Measurements from ENCODE around the gene SOAT1.

SOAT1 gene

GRCh38 chr1:179318491-179318890 is 24.9 kb downstream of the SOAT1 start:
- Histone ChIP-seq H2AFZ (ENCODE audit: low read length) (no peak overlapping the region), H2AK5ac (ENCODE audit: low read depth, low read length) (no peak overlapping the region), H3K4me3 (ENCODE audit: low read length in 2 of 2) (no peak overlapping the region), H4K91ac (ENCODE audit: low read depth, low read length, poor library complexity) (no peak overlapping the region), H3K27ac (replicated peaks; ENCODE audit: low read length) (no peak overlapping the region), H3K9ac (ENCODE audit: low read depth, low read length, poor library complexity) (no peak overlapping the region), H3K14ac (ENCODE audit: low read length) (no peak overlapping the region), H3K4me2 (ENCODE audit: insufficient read depth, low read length, poor library complexity, severe bottlenecking) (no peak overlapping the region), H3K4ac (ENCODE audit: low read length) (no peak overlapping the region), H3K23ac (ENCODE audit: low read depth, low read length, poor library complexity) (no peak overlapping the region), H3K27me3 (ENCODE audit: control insufficient read depth in 3 of 3, insufficient read depth in 3 of 3, low read depth in 1 of 3, low read length in 3 of 3) (no peaks in the 10 kb centered on the region), H2BK15ac (ENCODE audit: low read length) (no peak overlapping the region), H3K36me3 (replicated peaks in 1 of 2; ENCODE audit: control insufficient read depth in 2 of 2, insufficient read depth in 2 of 2, low read length in 2 of 2) (peaks cover 0 to 46% of the 10 kb centered on the region in 2 donors), H3K79me1 (ENCODE audit: low read depth, low read length) (peaks cover 1% of the 10 kb centered on the region), H3K9me3 (replicated peaks in 1 of 2; ENCODE audit: control insufficient read depth in 2 of 2, insufficient read depth in 1 of 2, low read depth in 1 of 2, low read length in 2 of 2) (peaks cover 0 to 20% of the 10 kb centered on the region in 2 donors), H4K8ac (ENCODE audit: low read depth, low read length) (no peak overlapping the region), H2BK120ac (ENCODE audit: low read depth, low read length) (no peak overlapping the region), H2BK12ac (ENCODE audit: low read length) (no peak overlapping the region), H2BK5ac (ENCODE audit: low read length) (no peak overlapping the region), H3K18ac (ENCODE audit: low read length) (no peak overlapping the region), H3K4me1 (ENCODE audit: control insufficient read depth in 2 of 2, insufficient read depth in 1 of 2, low read depth in 1 of 2, low read length in 2 of 2) (peaks cover 0 to 8% of the 10 kb centered on the region in 2 donors)
- no CpG with 5 or more reads among the region's 5 CpGs for WGBS, 2 donors (ENCODE audit: extremely low coverage in 2 of 2, insufficient read length in 2 of 2, insufficient replicate concordance in 1 of 2)
- no peak for DNase-seq (ENCODE audit: low spot score)

GRCh38 chr1:179321533-179322216 is 28.1 kb downstream of the SOAT1 start:
- Histone ChIP-seq H3K9me3 (replicated peaks in 1 of 2; ENCODE audit: control insufficient read depth in 2 of 2, insufficient read depth in 1 of 2, low read depth in 1 of 2, low read length in 2 of 2) (peaks cover 0 to 20% of the 10 kb centered on the region in 2 donors), H3K79me1 (ENCODE audit: low read depth, low read length) (no peaks in the 10 kb centered on the region), H3K14ac (ENCODE audit: low read length) (no peak overlapping the region), H2BK12ac (ENCODE audit: low read length) (no peak overlapping the region), H3K4me2 (ENCODE audit: insufficient read depth, low read length, poor library complexity, severe bottlenecking) (no peak overlapping the region), H4K8ac (ENCODE audit: low read depth, low read length) (no peak overlapping the region), H3K27ac (replicated peaks; ENCODE audit: low read length) (no peak overlapping the region), H3K9ac (ENCODE audit: low read depth, low read length, poor library complexity) (no peak overlapping the region), H3K4me3 (ENCODE audit: low read length in 2 of 2) (no peak overlapping the region), H3K27me3 (ENCODE audit: control insufficient read depth in 3 of 3, insufficient read depth in 3 of 3, low read depth in 1 of 3, low read length in 3 of 3) (no peaks in the 10 kb centered on the region), H3K23ac (ENCODE audit: low read depth, low read length, poor library complexity) (no peak overlapping the region), H3K36me3 (replicated peaks in 1 of 2; ENCODE audit: control insufficient read depth in 2 of 2, insufficient read depth in 2 of 2, low read length in 2 of 2) (peaks cover 0 to 60% of the 10 kb centered on the region in 2 donors), H3K4ac (ENCODE audit: low read length) (no peak overlapping the region), H2AK5ac (ENCODE audit: low read depth, low read length) (no peak overlapping the region), H2BK120ac (ENCODE audit: low read depth, low read length) (no peak overlapping the region), H3K18ac (ENCODE audit: low read length) (no peak overlapping the region), H2BK5ac (ENCODE audit: low read length) (no peak overlapping the region), H4K91ac (ENCODE audit: low read depth, low read length, poor library complexity) (no peak overlapping the region), H2BK15ac (ENCODE audit: low read length) (no peak overlapping the region), H2AFZ (ENCODE audit: low read length) (no peak overlapping the region), H3K4me1 (ENCODE audit: control insufficient read depth in 2 of 2, insufficient read depth in 1 of 2, low read depth in 1 of 2, low read length in 2 of 2) (peaks cover 0 to 8% of the 10 kb centered on the region in 2 donors)
- DNase-seq (ENCODE audit: low spot score): no peak
- WGBS, 2 donors (ENCODE audit: extremely low coverage in 2 of 2, insufficient read length in 2 of 2, insufficient replicate concordance in 1 of 2): no CpG with 5 or more reads among the region's 5 CpGs

- WGBS, 2 donors (ENCODE audit: extremely low coverage in 2 of 2, insufficient read length in 2 of 2, insufficient replicate concordance in 1 of 2): no CpG with 5 or more reads among the region's 3 CpGs
- no peak overlapping the region for H2BK5ac ChIP-seq (ENCODE audit: low read length)
- H2AFZ ChIP-seq (ENCODE audit: low read length): no peak overlapping the region
- no peak overlapping the region for H2BK12ac ChIP-seq (ENCODE audit: low read length)
- H4K91ac ChIP-seq (ENCODE audit: low read depth, low read length, poor library complexity): no peak overlapping the region
- H3K4me2 ChIP-seq (ENCODE audit: insufficient read depth, low read length, poor library complexity, severe bottlenecking): no peak overlapping the region
- H2BK120ac ChIP-seq (ENCODE audit: low read depth, low read length): no peak overlapping the region
- no peaks in the 10 kb centered on the region for H3K27me3 ChIP-seq (ENCODE audit: control insufficient read depth in 3 of 3, insufficient read depth in 3 of 3, low read depth in 1 of 3, low read length in 3 of 3)
- no peak overlapping the region for H4K8ac ChIP-seq (ENCODE audit: low read depth, low read length)
- no peak overlapping the region for H3K4ac ChIP-seq (ENCODE audit: low read length)
- H3K27ac ChIP-seq (replicated peaks; ENCODE audit: low read length): no peak overlapping the region
- no peak overlapping the region for H3K9ac ChIP-seq (ENCODE audit: low read depth, low read length, poor library complexity)
- H3K23ac ChIP-seq (ENCODE audit: low read depth, low read length, poor library complexity): no peak overlapping the region
- H3K4me3 ChIP-seq (ENCODE audit: low read length in 2 of 2): no peak overlapping the region
- DNase-seq (ENCODE audit: low spot score): no peak
- no peak overlapping the region for H2AK5ac ChIP-seq (ENCODE audit: low read depth, low read length)
- no peaks in the 10 kb centered on the region for H3K79me1 ChIP-seq (ENCODE audit: low read depth, low read length)
- peaks cover 0 to 8% of the 10 kb centered on the region in 2 donors for H3K4me1 ChIP-seq (ENCODE audit: control insufficient read depth in 2 of 2, insufficient read depth in 1 of 2, low read depth in 1 of 2, low read length in 2 of 2)
- peaks cover 0 to 18% of the 10 kb centered on the region in 2 donors for H3K9me3 ChIP-seq (replicated peaks in 1 of 2; ENCODE audit: control insufficient read depth in 2 of 2, insufficient read depth in 1 of 2, low read depth in 1 of 2, low read length in 2 of 2)
- H3K36me3 ChIP-seq (replicated peaks in 1 of 2; ENCODE audit: control insufficient read depth in 2 of 2, insufficient read depth in 2 of 2, low read length in 2 of 2): peaks cover 0 to 66% of the 10 kb centered on the region in 2 donors
- H3K18ac ChIP-seq (ENCODE audit: low read length): no peak overlapping the region
- H2BK15ac ChIP-seq (ENCODE audit: low read length): no peak overlapping the region
- H3K14ac ChIP-seq (ENCODE audit: low read length): no peak overlapping the region
Observed at GRCh38 chr1:179322557-179322956, 29.0 kb downstream of the SOAT1 start.

- no peak for DNase-seq (ENCODE audit: low spot score)
- peaks cover 0 to 15% of the 10 kb centered on the region in 2 donors for H3K9me3 ChIP-seq (replicated peaks in 1 of 2; ENCODE audit: control insufficient read depth in 2 of 2, insufficient read depth in 1 of 2, low read depth in 1 of 2, low read length in 2 of 2)
- H3K4me2 ChIP-seq (ENCODE audit: insufficient read depth, low read length, poor library complexity, severe bottlenecking): no peak overlapping the region
- no peak overlapping the region for H2AFZ ChIP-seq (ENCODE audit: low read length)
- WGBS, 2 donors (ENCODE audit: extremely low coverage in 2 of 2, insufficient read length in 2 of 2, insufficient replicate concordance in 1 of 2): no CpG with 5 or more reads among the region's 4 CpGs
- H2BK5ac ChIP-seq (ENCODE audit: low read length): no peak overlapping the region
- H3K14ac ChIP-seq (ENCODE audit: low read length): no peak overlapping the region
- H3K23ac ChIP-seq (ENCODE audit: low read depth, low read length, poor library complexity): no peak overlapping the region
- no peak overlapping the region for H3K4me3 ChIP-seq (ENCODE audit: low read length in 2 of 2)
- H2BK120ac ChIP-seq (ENCODE audit: low read depth, low read length): no peak overlapping the region
- no peak overlapping the region for H4K91ac ChIP-seq (ENCODE audit: low read depth, low read length, poor library complexity)
- no peak overlapping the region for H3K4ac ChIP-seq (ENCODE audit: low read length)
- no peak overlapping the region for H2BK15ac ChIP-seq (ENCODE audit: low read length)
- H3K9ac ChIP-seq (ENCODE audit: low read depth, low read length, poor library complexity): no peak overlapping the region
- H3K79me1 ChIP-seq (ENCODE audit: low read depth, low read length): no peaks in the 10 kb centered on the region
- peaks cover 0 to 5% of the 10 kb centered on the region in 2 donors for H3K4me1 ChIP-seq (ENCODE audit: control insufficient read depth in 2 of 2, insufficient read depth in 1 of 2, low read depth in 1 of 2, low read length in 2 of 2)
- no peak overlapping the region for H2AK5ac ChIP-seq (ENCODE audit: low read depth, low read length)
- no peak overlapping the region for H2BK12ac ChIP-seq (ENCODE audit: low read length)
- no peaks in the 10 kb centered on the region for H3K27me3 ChIP-seq (ENCODE audit: control insufficient read depth in 3 of 3, insufficient read depth in 3 of 3, low read depth in 1 of 3, low read length in 3 of 3)
- H3K36me3 ChIP-seq (replicated peaks in 1 of 2; ENCODE audit: control insufficient read depth in 2 of 2, insufficient read depth in 2 of 2, low read length in 2 of 2): peaks cover 0 to 71% of the 10 kb centered on the region in 2 donors
- H3K18ac ChIP-seq (ENCODE audit: low read length): no peak overlapping the region
- H4K8ac ChIP-seq (ENCODE audit: low read depth, low read length): no peak overlapping the region
- no peak overlapping the region for H3K27ac ChIP-seq (replicated peaks; ENCODE audit: low read length)
Observed at GRCh38 chr1:179323436-179323835, 29.8 kb downstream of the SOAT1 start.

Data from neuronal stem cell (in vitro differentiated cells).